ENCODE measurements around the gene ADGRF5.

- TF ChIP-seq CTCF (IDR thresholded peaks at IDR 0.05; ENCODE audit: low read length) (no peak), EZH2 (IDR thresholded peaks at IDR 0.05; ENCODE audit: borderline replicate concordance, low read length) (no peak)
Observed at GRCh38 chr6:46819561-46819960, 102.2 kb downstream of the ADGRF5 start.
